ENCODE data around the gene LAMA3. TPM values are rescaled to one million over a fixed set of nuclear protein-coding genes. Genes with fewer than 3 reads are reported as not detected.
"Not testable (repeated sequence)": the region's sequence is repeated elsewhere in the genome, so short reads cannot be mapped to it uniquely, and the experiment has no call there.

Gene LAMA3
- total and polyA plus RNA-seq, 12 donors: 0.89 to 5.3 (median 3.3) TPM

DNA sequence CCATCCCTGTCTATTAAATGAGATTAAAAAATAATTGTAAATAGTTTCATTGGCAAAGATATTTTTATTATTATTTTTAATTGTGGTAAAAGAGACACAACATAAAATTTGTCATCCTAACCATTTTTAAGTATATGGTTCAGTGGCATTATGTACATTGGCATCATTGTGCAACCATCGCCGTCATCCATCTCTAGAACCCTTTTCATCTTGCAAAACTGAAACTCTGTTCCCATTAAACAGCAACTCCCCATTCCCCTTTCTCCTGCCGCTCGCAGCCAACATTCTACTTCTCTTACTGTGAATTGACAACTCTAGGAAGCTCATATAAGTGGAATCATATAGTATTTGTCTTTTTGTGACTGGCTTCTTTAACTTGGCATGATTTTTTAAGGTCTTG is 25.3 kb downstream of the LAMA3 start:
- 89 to 91% methylated on average over 4 of the region's 4 CpGs for WGBS, 2 donors
- Histone ChIP-seq H3K9me3 (no peaks in the 10 kb centered on the region), H3K4me1 (peaks cover 0 to 15% (median 4%) of the 10 kb centered on the region in 9 donors), H3K27ac (no peak overlapping the region), H3K36me3 (peaks cover 0 to 6% (median 0%) of the 10 kb centered on the region in 9 donors), H3K4me3 (no peak overlapping the region), H3K27me3 (no peaks in the 10 kb centered on the region)
- intact Hi-C loops (cut with DNase I): loop anchor here in 1 of 10 donors (10.0 kb wide), 1 partner anchor 200 kb away; no protein-coding TSS in a partner anchor
- DNase-seq (no peak), ATAC-seq (no peak)
- TF ChIP-seq, protein P1, sequence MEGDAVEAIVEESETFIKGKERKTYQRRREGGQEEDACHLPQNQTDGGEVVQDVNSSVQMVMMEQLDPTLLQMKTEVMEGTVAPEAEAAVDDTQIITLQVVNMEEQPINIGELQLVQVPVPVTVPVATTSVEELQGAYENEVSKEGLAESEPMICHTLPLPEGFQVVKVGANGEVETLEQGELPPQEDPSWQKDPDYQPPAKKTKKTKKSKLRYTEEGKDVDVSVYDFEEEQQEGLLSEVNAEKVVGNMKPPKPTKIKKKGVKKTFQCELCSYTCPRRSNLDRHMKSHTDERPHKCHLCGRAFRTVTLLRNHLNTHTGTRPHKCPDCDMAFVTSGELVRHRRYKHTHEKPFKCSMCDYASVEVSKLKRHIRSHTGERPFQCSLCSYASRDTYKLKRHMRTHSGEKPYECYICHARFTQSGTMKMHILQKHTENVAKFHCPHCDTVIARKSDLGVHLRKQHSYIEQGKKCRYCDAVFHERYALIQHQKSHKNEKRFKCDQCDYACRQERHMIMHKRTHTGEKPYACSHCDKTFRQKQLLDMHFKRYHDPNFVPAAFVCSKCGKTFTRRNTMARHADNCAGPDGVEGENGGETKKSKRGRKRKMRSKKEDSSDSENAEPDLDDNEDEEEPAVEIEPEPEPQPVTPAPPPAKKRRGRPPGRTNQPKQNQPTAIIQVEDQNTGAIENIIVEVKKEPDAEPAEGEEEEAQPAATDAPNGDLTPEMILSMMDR (IDR thresholded peaks at IDR 0.05): no peak

DNA sequence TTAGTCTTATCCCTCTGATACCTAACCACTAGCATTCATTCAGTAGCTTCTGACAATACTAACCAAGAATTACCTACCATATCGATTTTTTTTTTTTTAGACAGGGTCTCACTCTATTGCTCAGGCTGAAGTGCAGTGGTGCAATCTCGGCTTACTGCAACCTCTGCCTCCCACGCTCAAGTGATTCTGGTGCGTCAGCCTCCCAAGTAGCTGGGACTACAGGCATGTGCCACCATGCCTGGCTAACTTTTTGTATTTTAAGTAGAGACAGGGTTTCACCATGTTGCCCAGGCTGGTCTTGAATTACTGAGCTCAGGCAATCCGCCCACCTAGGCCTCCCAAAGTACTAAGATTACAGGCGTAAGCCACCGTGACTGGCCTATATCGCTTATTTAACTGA is 26.8 kb downstream of the LAMA3 start:
- not testable (repeated sequence) for ATAC-seq

GRCh38 chr18:23716516-23716915 is 27.3 kb downstream of the LAMA3 start:
- DNase-seq (no peak), ATAC-seq (no peak)
- Histone ChIP-seq H3K27me3 (no peaks in the 10 kb centered on the region), H3K36me3 (peaks cover 0 to 6% (median 0%) of the 10 kb centered on the region in 9 donors), H3K27ac (no peak overlapping the region), H3K9me3 (no peaks in the 10 kb centered on the region), H3K4me1 (peaks cover 0 to 17% (median 4%) of the 10 kb centered on the region in 9 donors), H3K4me3 (no peak overlapping the region)
- 88 to 89% methylated on average over 3 of the region's 3 CpGs for WGBS, 2 donors
- TF ChIP-seq, protein P1 (IDR thresholded peaks at IDR 0.05): no peak
- intact Hi-C loops (cut with DNase I): loop anchor here in 1 of 10 donors (10.0 kb wide), 1 partner anchor 202 kb away; no protein-coding TSS in a partner anchor

More for the DNA sequence above, 26.8 kb downstream of the LAMA3 start:
- intact Hi-C loops (cut with DNase I): loop anchor here in 1 of 10 donors (10.0 kb wide), 1 partner anchor 201 kb away; no protein-coding TSS in a partner anchor
- H3K4me1 ChIP-seq: peaks cover 0 to 17% (median 4%) of the 10 kb centered on the region in 9 donors
- H3K27me3 ChIP-seq, H3K36me3 ChIP-seq, H3K4me3 ChIP-seq, H3K9me3 ChIP-seq, DNase-seq, H3K27ac ChIP-seq: not testable (repeated sequence)
- WGBS, 2 donors: 72 to 86% methylated on average over 8 of the region's 8 CpGs

DNA sequence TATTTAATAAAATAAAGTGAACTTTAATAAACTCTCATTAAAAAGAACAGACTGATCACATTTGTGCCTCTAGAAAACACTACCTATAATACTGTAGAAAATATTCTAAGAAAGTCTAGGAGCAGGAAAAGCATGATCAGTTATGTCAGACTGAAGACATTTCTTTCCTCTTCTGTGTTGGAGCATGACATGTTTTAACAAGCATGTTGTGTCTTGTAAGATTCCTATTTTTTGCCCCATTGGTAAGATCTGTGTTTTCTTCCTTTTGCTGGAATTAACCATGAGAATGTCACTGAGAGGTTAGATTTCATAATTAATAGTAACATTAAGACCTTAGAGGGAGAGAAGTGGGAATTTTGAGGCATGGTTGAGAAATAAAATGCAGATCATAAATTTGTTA is 27.7 kb downstream of the LAMA3 start:
- H3K9me3 ChIP-seq: no peaks in the 10 kb centered on the region
- intact Hi-C loops (cut with DNase I): loop anchor here in 1 of 10 donors (10.0 kb wide), 1 partner anchor 202 kb away; no protein-coding TSS in a partner anchor

More for the DNA sequence above, 27.7 kb downstream of the LAMA3 start:
- H3K27me3 ChIP-seq: no peaks in the 10 kb centered on the region
- peaks cover 0 to 17% (median 4%) of the 10 kb centered on the region in 9 donors for H3K4me1 ChIP-seq
- H3K27ac ChIP-seq: no peak overlapping the region
- DNase-seq (no peak), ATAC-seq (no peak)
- no peak overlapping the region for H3K4me3 ChIP-seq
- H3K36me3 ChIP-seq: peaks cover 0 to 6% (median 0%) of the 10 kb centered on the region in 9 donors
- TF ChIP-seq, protein P1 (IDR thresholded peaks at IDR 0.05): no peak

All from heart right ventricle (tissue), 16 donors.